Measurements from ENCODE around the gene NBPF20. TPM values are rescaled to one million over a fixed set of nuclear protein-coding genes. Genes with fewer than 3 reads are reported as not detected.
"Not testable (repeated sequence)": the region's sequence is repeated elsewhere in the genome, so short reads cannot be mapped to it uniquely, and the experiment has no call there.

Gene NBPF20
- polyA plus RNA-seq, 1 of the 3 experiments (the other 2 are of a cell fraction): 2.0 TPM

GRCh38 chr1:145451914-145452313, 26.5 kb upstream of the NBPF20 start:
- H3K4me2 ChIP-seq; H3K27me3 ChIP-seq (ENCODE audit: insufficient read depth); H3K4me1 ChIP-seq (ENCODE audit: control insufficient read depth in 1 of 2, insufficient read depth in 2 of 2, low read depth in 1 of 2, low read length in 1 of 2); CTCF ChIA-PET; POLR2A ChIA-PET; H3K36me3 ChIP-seq (replicated peaks in 1 of 2; ENCODE audit: control insufficient read depth in 1 of 2, insufficient read depth in 2 of 2, low read length in 1 of 2); H3K79me2 ChIP-seq (ENCODE audit: insufficient read depth); H3K4me3 ChIP-seq (ENCODE audit: low read depth in 2 of 2, low read length in 1 of 2); H3K27ac ChIP-seq (ENCODE audit: low read depth in 2 of 2, low read length in 1 of 2); H3K9me3 ChIP-seq; H2AFZ ChIP-seq (ENCODE audit: low read depth); H3K9me2 ChIP-seq; H3F3A ChIP-seq (replicated peaks; ENCODE audit: insufficient read depth); H4K20me1 ChIP-seq (ENCODE audit: insufficient read depth); H3K9ac ChIP-seq; DNase-seq: not testable (repeated sequence)
- TF ChIP-seq REST (IDR thresholded peaks at IDR 0.05; ENCODE audit: low read depth, low read length): peak; percentile 84
- 66% methylated on average over 2 of the region's 8 CpGs for WGBS (ENCODE audit: low lambda C conversion rate)

DNA sequence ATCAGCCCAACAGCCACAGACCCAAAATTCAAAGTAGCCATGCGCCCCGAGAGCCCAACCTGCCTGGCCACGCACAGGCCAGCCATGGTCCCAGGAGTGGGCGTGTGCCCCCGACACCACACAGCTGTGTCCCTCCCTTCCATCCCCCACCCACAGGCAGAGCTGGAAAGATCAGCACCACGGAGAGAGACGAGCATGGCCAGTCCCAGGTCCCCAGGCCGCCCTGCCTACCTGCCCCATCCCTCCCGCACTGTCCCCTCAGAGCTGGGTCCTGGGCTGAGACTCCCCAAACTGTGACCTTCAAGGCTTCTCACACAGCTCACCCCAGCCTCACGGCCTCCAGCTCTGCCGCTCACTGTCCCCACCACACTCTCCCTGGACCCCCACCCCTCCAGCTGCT, 19.8 kb upstream of the NBPF20 start:
- H3F3A ChIP-seq (replicated peaks; ENCODE audit: insufficient read depth); CTCF ChIA-PET; H2AFZ ChIP-seq (ENCODE audit: low read depth); H3K9me2 ChIP-seq; POLR2A ChIA-PET; H4K20me1 ChIP-seq (ENCODE audit: insufficient read depth); H3K4me2 ChIP-seq; H3K27ac ChIP-seq (ENCODE audit: low read depth in 2 of 2, low read length in 1 of 2); H3K9me3 ChIP-seq; H3K27me3 ChIP-seq (ENCODE audit: insufficient read depth); DNase-seq; H3K79me2 ChIP-seq (ENCODE audit: insufficient read depth); H3K36me3 ChIP-seq (replicated peaks in 1 of 2; ENCODE audit: control insufficient read depth in 1 of 2, insufficient read depth in 2 of 2, low read length in 1 of 2); H3K4me3 ChIP-seq (ENCODE audit: low read depth in 2 of 2, low read length in 1 of 2); H3K4me1 ChIP-seq (ENCODE audit: control insufficient read depth in 1 of 2, insufficient read depth in 2 of 2, low read depth in 1 of 2, low read length in 1 of 2); H3K9ac ChIP-seq: not testable (repeated sequence)
- peak; percentile 84; the same call in 1 of the 2 replicates for TF ChIP-seq REST (IDR thresholded peaks at IDR 0.05; ENCODE audit: low read depth, low read length)
- 83% methylated on average over 6 of the region's 11 CpGs for WGBS (ENCODE audit: low lambda C conversion rate)

- WGBS (ENCODE audit: low lambda C conversion rate): 52% methylated on average over 5 of the region's 5 CpGs
- H3K36me3 ChIP-seq (replicated peaks in 1 of 2; ENCODE audit: control insufficient read depth in 1 of 2, insufficient read depth in 2 of 2, low read length in 1 of 2); DNase-seq; H3K9me2 ChIP-seq; H3K27me3 ChIP-seq (ENCODE audit: insufficient read depth); H4K20me1 ChIP-seq (ENCODE audit: insufficient read depth); H3K4me3 ChIP-seq (ENCODE audit: low read depth in 2 of 2, low read length in 1 of 2); CTCF ChIA-PET; H3K79me2 ChIP-seq (ENCODE audit: insufficient read depth); POLR2A ChIA-PET; H3K27ac ChIP-seq (ENCODE audit: low read depth in 2 of 2, low read length in 1 of 2); H3K9ac ChIP-seq; H3K9me3 ChIP-seq; H3K4me1 ChIP-seq (ENCODE audit: control insufficient read depth in 1 of 2, insufficient read depth in 2 of 2, low read depth in 1 of 2, low read length in 1 of 2); H3F3A ChIP-seq (replicated peaks; ENCODE audit: insufficient read depth); H3K4me2 ChIP-seq; H2AFZ ChIP-seq (ENCODE audit: low read depth): not testable (repeated sequence)
Observed at GRCh38 chr1:145442340-145442739, 16.9 kb upstream of the NBPF20 start.

DNA sequence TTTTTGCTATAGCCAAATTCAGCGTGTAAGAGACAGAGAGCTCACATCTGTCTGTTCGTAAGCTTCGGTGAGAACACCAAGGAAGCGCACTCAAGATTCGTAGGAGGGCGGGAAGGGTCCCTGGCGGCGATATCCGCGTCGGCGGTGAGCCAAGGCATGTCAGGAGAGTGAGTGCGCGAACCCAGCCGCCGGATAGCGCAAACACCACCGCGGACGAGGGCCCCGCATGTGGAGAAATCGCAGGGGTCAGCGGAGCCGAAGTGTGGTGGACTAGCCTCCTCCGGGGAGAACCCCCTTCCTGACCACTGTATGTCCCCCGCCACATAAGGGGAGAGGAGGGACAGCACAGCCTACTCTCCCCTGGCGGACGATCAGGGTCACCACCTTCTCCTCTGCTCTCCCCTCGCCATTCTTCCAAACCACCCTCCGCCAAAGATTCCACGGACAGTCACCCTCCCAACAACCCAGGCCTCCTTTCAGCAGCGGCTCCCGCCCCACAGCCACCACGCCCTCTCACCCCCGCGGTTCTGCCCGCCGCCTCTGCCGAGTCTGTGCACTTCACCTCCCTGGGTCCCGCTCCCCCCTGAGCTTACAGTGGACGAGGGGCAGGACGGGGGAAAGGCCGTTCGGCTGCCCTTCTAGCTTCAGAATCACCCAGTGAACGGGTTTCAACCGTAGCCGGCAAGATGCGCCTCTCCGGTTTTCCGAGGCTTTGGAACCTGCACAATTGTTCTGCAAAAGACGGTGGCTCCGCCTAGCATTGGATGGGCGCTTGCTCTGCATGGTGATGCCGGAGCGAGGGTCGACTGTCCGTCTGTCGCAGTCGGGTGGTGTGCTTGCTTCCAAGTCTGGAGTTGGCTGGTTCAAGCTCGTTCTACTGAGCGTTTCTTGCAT, 6.2 kb upstream of the NBPF20 start:
- H3K4me2 ChIP-seq; H4K20me1 ChIP-seq (ENCODE audit: insufficient read depth); H3K4me1 ChIP-seq (ENCODE audit: control insufficient read depth in 1 of 2, insufficient read depth in 2 of 2, low read depth in 1 of 2, low read length in 1 of 2); H3K27ac ChIP-seq (ENCODE audit: low read depth in 2 of 2, low read length in 1 of 2); H3K9ac ChIP-seq; DNase-seq; H3K4me3 ChIP-seq (ENCODE audit: low read depth in 2 of 2, low read length in 1 of 2); H3K27me3 ChIP-seq (ENCODE audit: insufficient read depth); H3K9me3 ChIP-seq; CTCF ChIA-PET; H3K79me2 ChIP-seq (ENCODE audit: insufficient read depth); H3F3A ChIP-seq (replicated peaks; ENCODE audit: insufficient read depth); H2AFZ ChIP-seq (ENCODE audit: low read depth); POLR2A ChIA-PET; H3K36me3 ChIP-seq (replicated peaks in 1 of 2; ENCODE audit: control insufficient read depth in 1 of 2, insufficient read depth in 2 of 2, low read length in 1 of 2); H3K9me2 ChIP-seq: not testable (repeated sequence)
- 66% methylated on average over 28 of the region's 61 CpGs for WGBS (ENCODE audit: low lambda C conversion rate)

Data from SK-N-SH (cell line).